Stimulated activated CD8-positive, alpha-beta memory T cell treated with anti-CD3 and anti-CD28 coated beads, Interleukin-12 subunit alpha, Interleukin-12 subunit beta, amount 100 ng/mL, for 1 hour (primary cell): ENCODE results near the gene RGS11.
"Not testable (repeated sequence)": the region's sequence is repeated elsewhere in the genome, so short reads cannot be mapped to it uniquely, and the experiment has no call there.

ENCODE experiments used
- DNase-seq: peaks from one replicate; pipeline ENCODE4 v3.0.0-alpha.2; 2020; ENCODE audit warnings: low read depth

The RGS11 gene

GRCh38 chr16:263182-263774, 12.5 kb downstream of the RGS11 start:
- no peak for DNase-seq

- DNase-seq = no peak
Observed at GRCh38 chr16:262121-262745, 13.5 kb downstream of the RGS11 start.

- DNase-seq = no peak
Observed at GRCh38 chr16:261031-261691, 14.6 kb downstream of the RGS11 start.

GRCh38 chr16:260326-260725, 15.4 kb downstream of the RGS11 start:
- DNase-seq = no peak

GRCh38 chr16:259814-260253, 15.9 kb downstream of the RGS11 start:
- no peak for DNase-seq

- no peak for DNase-seq
Observed at GRCh38 chr16:259226-259625, 16.5 kb downstream of the RGS11 start.

GRCh38 chr16:258091-258490, 17.7 kb downstream of the RGS11 start:
- DNase-seq = not testable (repeated sequence)

GRCh38 chr16:255183-255582, 20.6 kb downstream of the RGS11 start:
- DNase-seq = no peak

- DNase-seq = no peak
Observed at GRCh38 chr16:254461-254860, 21.3 kb downstream of the RGS11 start.

GRCh38 chr16:253833-254232, 21.9 kb downstream of the RGS11 start:
- no peak for DNase-seq

GRCh38 chr16:252366-253337, 23.1 kb downstream of the RGS11 start:
- DNase-seq = no peak

- DNase-seq = no peak
Observed at GRCh38 chr16:249431-249830, 26.3 kb downstream of the RGS11 start.

- DNase-seq = no peak
Observed at GRCh38 chr16:247027-247426, 28.7 kb downstream of the RGS11 start.

GRCh38 chr16:245105-245504, 30.6 kb downstream of the RGS11 start:
- no peak for DNase-seq

GRCh38 chr16:243348-243747, 32.4 kb downstream of the RGS11 start:
- no peak for DNase-seq

GRCh38 chr16:242281-242680, 33.5 kb downstream of the RGS11 start:
- DNase-seq = no peak

GRCh38 chr16:240559-240958, 35.2 kb downstream of the RGS11 start:
- DNase-seq = no peak

- DNase-seq = no peak
Observed at GRCh38 chr16:239948-240277, 35.8 kb downstream of the RGS11 start.

GRCh38 chr16:234468-235305, 41.1 kb downstream of the RGS11 start, which contains the start of gene FAM234A:
FAM234A (plus strand) TSS chr16:234821; CDS start chr16:254414, 19,593 bp downstream.
- peak; percentile 92 for DNase-seq

GRCh38 chr16:230949-231348, 44.8 kb downstream of the RGS11 start:
- no peak for DNase-seq

- not testable (repeated sequence) for DNase-seq
Observed at GRCh38 chr16:230351-230750, 45.4 kb downstream of the RGS11 start.
